Stimulated activated CD4-positive, alpha-beta T cell treated with anti-CD3 and anti-CD28 coated beads, Interleukin-1b, Interleukin-23, amount 100 ng/mL, for 24 hours (primary cell): ENCODE data around the gene KLHDC8A.

Experiments
- DNase-seq, 4 experiments: peaks; one replicate each; pipeline ENCODE4 v3.0.0-alpha.2; 2020; ENCODE audit warnings: low read depth in 4 of 4, low spot score in 1 of 4

Gene KLHDC8A

DNA sequence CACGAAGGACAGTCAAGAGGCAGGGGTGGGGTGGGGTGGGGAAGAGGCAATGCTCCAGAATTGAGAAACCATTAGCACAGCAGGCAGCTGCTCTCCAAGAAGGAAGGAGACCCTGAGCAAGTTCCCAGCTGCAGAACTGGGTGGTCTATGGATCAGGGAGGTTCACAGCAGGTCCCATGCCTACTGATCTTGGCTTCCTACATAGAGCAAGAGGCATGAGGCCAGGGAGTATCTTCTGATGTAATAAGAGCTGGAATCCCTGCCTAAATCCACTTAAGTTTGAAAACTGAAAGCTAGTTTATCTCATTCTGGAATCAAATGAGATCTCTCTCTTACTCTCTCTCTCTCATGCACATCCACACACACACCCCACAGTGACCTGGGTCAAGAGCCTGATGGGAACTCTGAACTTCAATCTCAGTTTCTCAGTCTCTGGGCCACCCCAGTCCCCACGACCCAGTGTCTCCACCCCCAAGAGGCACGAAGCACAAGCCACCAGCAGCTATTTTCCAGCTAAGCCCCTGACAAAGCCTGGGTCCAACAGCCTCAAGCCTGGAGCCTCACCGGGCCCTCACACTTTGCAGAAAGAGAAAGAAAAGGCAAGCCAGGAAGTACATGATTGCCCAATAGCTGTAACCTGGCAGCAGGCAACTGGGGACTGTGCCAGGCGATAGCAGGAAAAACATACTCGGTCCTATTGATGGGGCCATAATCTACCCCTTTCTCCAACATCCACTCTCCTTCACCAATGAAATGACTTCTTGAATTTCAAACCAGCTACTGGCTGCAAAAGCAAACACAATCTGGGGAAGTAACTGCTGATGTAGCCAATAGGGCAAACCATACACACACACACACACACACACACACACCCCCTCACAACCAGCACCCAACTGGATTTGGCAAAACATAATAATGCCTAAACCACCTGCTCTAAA, 37.4 kb downstream of the KLHDC8A start:
- DNase-seq, result no peak

DNA sequence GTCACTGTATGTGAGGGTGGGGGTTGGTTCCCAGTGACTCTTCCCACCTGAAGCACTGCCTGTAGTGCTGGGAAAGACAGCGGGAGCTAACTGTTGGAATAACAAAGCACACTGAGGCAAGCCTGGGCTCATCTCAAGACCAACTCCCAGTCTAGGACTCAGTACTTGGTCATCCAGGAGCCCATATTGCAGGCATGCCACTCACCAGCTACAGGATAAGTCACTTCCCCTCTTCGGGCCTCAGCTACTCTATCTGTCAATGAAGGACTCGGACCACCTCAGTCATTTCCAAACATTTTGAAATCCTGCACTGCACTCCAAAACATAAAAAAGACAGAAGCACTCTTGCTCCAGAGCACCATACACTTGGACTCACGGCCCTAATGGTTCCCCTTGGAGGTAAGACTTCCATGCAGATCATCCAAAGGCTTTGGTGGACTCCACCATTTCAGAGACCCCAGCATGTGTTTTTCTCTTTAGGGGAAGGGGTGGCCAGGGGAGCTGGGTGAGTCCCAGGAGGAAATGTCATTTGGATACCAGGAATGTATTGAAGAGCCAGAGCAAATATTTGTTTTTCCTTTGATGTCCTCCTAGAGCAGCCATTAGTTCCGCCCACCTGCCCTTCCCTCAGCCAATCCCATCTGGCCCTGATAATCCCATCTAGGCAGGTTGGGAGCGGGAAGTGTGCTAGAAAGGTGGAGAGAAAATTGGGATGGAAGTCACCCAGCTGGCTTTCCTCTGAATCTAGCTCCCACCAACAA, 38.3 kb downstream of the KLHDC8A start:
- DNase-seq, result no peak

DNA sequence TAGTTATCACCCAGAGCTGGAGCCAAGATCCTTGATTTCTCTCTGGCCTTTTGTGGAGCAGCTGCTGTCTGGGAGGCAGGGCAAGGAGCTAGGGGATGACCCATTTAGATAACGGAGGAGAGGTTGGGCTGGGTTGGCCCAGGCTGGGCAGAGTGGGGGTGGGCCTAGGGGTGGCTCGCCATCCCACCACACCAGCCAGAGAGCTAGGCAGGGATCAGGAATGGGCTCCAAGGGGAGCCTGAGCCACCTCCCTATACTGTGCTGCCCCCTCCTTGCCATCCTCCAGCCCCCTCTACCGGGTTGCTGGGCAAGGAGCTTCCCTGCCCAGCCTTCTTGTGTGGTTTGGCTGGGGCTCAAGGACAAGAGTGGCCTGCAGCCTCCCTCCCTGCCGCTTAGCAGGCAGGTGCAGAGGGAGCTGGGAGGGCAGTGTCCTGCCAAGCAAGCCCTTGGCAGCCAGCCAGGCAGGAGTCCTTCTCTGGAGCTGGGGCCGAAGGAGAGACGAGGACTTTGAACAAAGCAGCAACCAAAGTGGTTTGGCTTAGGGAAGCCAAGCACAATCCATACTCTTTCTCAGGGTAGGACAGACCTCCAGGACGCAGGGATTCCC, 39.3 kb downstream of the KLHDC8A start:
- DNase-seq, result no peak

DNA sequence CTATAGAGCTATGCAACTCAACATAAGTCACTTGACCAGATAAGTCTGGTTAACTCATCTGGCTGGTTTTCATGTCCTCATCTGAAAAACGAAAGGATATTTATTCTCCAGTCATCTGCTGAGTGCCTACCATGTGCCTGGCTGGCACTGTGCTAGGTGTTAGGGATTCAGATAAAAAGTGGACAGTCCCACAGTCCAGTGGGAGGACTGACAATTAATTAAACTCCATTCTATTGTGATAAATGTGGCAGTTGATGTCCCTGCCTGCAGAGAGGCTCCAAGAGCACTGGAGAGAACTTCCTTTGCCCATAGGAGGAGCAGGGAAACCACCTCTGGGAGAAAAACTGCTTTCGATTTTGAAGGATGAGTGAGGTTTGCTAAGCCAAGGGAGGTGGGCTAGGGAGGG, 40.6 kb downstream of the KLHDC8A start:
- DNase-seq, result no peak

DNA sequence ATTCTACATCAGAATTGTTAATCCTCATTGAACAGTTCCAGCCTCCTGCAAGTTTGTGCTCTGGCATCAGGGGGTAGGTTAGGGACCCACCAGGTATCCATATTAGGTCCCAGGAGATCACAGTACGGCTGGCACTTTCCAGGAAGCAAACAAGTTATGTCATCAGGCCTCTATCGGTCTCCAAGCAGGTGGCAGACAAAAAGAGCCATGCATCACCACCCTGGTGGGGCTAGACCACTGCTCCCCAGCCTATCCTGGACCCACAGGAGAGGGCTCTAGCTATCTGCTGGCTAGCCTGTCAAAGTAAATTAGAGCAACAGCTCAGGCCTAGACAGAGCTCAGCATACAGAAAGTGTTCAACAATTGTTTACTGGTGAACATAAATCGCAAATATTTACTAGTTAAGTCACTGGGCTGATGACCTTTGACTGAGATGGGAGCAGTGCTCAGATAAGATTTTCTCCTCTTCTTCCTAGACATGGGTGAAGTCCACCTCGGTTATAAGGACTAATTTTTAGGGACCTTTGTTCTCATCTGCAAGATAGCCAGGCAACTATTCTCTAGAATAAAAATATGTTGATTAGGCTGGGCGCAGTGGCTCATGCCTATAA, 41.6 kb downstream of the KLHDC8A start:
- no peak for DNase-seq

DNA sequence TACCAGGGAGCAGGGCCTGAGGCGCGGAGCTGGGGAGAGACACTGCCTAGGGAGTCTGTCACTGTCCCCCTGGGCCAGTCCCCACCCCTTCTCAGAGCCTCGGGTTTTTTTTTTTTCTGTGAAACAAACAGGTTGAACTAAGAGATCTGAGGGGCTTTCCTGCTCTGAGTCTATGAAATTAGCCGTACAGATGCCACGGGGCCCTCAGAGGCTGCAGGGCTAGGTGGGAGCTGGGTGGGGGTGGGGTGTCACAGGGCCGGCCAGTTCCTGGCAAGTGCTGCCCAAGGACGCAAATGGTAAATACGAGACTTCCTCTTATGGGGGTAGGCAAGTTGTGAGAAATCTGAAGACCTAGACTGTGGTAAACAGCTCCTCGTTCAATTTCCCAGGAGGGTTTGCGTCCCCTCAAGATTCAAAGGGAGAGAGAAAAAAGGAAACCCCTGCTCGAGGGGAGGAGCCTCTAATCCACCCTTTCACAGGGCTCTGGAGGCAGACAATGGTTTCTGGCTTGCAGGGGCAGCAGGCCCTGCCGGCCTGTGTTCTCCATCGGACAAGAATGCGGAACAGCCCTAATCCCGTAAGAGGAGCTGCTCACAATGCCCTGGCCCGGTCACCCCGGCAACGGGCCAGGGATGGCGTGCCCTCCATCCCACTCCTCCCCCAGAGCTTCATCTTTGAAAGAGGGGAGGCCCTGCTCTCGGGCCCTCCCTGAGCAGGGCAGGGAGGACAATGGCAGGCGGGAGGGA, 43.0 kb downstream of the KLHDC8A start:
- DNase-seq, result peak in 1 of 4 experiments; percentile 31

DNA sequence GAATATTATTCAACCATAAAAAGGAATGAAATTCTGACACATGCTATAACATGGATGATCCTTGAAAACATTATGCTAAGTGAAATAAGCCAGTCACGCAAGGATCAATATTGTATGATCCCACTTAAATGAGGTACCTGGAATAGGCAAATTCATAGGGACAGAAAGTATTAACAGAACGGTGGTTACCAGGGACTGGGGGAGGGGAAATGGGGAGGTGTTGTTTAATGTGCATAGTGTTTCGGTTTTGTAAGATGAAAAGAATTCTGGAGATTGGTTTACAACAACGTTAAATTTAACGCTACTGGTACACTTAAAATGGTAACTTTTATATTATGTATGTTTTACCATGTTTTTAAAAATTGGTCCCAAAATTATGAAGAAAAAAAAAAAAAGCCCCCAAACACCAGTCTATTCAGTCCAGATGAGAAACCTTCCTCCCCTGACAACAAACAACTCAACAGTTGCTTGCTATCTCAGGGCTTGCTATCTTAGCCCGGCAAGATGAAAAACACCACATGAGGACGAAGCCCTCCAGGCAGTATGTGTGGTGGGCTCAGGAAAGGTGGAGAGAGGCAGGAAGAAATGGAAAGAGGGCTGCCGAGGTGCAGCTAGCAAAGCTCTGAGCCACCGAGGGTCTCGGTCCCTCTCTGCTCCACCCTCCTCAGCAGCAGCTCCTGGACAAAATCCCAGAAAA, 43.7 kb downstream of the KLHDC8A start:
- DNase-seq, result no peak

DNA sequence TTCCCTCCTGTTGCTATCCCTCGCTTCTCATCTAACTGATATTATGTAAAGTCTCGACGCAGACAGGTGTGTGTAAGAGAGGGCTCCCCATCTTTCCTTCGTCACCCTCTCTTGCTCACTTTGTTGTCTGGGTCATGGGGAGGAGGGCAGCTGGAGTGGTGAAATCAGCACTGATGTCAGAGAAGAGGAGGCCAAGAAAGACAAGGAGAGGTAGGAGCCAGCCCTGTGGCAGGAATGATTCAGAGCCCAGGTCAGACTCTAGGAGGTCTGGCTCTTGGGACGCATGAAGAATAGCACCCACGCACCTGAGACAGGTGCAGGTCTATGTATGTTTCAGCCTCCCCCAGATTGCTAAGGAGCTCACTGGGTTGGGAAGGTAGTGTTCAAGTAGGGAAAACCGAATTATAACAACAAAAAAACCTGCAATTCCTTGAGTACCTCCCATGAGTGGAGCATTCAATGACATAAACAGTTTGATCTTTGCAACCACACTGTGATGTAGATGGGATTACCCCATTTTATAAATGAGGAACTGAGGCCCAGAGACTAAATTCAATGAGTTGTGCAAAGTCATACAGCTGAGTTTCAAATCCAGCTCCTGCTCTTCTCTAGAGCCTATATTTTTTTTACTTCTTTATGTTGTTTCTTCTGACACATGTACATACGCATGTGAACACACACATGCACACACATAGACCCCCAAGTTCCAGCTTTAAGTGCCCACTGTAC, 45.6 kb downstream of the KLHDC8A start:
- DNase-seq, result no peak

DNA sequence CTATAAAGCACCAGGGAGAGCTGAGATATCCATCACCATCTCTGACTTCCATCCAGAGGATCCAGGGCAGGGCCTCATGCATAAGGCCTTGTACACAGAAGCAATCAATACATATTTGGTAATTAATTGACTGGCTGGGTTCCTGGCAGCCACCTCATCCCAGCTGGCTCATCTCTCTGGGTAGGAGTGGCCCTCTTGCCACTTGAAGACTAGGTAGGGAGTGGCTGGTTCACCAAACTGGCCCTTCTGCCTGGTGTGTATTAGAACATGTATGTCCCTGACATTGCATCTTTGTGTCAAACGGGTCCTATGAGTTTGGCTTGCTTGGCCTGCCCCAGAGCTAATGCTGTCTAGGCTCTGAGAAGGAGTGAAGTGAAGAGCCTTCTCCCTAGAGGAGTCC, 47.0 kb downstream of the KLHDC8A start:
- no peak for DNase-seq

DNA sequence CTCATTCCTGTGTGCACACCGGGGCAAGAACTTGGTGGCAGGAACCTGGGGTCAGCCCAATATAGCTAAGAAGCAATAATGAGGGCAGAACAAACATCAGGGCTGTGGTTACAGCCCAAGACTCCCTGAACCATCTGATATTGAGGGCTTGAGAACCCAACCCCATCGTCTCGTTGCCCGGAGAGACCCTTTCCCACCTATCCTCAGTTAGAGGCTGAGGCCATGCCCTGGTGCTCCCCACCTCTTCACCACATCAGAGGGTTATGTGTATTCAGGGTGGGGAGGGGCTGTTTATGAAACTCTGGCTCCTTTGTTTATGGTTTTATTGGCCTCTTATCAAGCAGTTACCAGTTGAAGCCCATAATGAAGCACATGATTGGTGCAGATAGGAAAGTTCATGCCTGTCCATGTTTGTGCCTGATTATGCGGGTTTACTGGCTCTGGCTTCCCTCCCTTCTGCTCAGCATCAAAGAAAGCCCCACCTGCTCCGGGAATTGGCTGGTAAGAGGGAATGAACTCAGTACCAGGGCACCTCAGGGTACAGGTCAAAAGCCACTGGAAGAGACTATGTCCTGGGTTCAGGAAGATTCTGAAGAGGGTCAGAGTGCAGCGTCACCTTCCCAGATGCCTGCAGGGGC, 49.7 kb downstream of the KLHDC8A start:
- no peak for DNase-seq

DNA sequence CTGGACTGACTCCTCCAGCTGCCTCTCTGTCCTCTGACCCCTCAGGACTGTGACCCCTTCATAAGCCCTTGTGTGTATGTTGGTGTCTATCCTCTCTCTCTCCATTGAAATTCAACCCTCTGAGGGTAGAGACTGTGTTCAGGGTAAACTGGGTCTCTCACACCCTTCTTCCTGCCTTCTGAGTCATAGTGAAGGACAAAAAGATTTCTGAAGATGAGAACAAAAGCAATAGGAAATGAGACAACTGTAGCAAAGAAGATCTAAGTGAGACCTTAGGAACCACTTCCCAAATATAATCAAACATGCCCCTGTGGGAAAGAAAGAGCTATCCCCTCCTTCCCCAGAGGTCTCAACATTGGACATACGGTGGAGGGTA, 52.0 kb downstream of the KLHDC8A start:
- DNase-seq, result no peak

DNA sequence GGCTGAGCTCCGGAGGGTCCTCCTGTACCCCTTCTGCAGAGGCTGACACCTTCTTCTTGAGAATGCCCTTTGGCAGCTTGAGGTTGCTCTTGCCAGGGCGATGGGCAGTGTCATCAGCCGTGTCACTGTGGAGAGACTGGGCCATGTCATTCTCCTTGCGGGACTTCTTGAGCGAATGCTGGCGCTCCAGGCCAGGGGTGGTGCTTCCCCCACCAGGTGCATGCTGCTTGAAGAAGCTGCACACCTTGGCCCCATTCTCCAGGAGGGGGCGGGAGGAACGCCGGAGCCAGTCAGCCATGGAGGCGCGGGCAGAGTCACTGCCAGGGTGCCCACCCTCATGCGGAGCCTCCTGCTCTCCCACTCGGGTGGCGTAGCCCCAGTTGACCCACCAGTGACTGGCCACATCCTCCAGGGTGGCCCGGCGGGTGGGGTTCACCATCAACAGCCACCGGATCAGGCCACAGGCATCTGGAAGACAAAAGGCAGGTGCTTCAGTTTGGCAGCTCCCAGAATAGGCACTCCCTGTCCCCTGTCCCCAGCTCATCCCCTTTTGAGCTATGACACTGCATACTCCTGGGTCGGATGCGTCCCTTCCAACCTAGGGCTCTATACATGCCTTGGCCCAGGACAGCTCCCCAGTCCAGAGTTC, 52.6 kb downstream of the KLHDC8A start:
- no peak for DNase-seq

DNA sequence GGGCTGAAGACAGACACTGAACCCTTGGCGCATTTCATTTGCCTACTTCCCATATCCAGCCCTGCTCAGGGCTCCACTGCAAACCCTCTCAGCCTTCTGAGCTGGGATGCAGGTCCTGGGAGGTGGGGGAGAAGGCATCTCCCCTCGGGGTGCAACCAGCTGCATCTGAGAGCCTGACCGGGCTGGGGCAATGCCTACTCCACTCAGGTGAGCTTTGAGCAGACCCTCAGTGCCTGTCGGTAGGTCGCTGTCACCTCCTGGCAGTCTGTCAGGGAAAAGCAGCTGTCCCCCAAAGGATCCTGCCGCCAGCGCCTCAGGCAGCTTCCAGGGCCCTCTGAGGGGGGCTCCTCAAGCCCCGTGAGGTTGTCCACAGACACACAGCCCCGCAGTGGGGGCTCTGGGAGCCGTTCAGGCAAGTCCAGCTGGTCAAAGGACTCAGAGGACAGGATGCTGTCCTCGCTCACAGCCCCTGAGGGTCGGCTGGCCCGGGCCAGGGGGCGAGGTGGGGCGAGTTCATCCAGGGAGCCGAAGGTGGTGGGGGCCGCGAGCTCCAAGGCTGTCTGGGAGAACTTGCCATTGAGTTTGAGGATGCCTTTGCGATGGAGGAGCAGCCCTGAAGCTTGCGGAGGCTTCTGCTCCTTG, 53.4 kb downstream of the KLHDC8A start:
- DNase-seq, result no peak

DNA sequence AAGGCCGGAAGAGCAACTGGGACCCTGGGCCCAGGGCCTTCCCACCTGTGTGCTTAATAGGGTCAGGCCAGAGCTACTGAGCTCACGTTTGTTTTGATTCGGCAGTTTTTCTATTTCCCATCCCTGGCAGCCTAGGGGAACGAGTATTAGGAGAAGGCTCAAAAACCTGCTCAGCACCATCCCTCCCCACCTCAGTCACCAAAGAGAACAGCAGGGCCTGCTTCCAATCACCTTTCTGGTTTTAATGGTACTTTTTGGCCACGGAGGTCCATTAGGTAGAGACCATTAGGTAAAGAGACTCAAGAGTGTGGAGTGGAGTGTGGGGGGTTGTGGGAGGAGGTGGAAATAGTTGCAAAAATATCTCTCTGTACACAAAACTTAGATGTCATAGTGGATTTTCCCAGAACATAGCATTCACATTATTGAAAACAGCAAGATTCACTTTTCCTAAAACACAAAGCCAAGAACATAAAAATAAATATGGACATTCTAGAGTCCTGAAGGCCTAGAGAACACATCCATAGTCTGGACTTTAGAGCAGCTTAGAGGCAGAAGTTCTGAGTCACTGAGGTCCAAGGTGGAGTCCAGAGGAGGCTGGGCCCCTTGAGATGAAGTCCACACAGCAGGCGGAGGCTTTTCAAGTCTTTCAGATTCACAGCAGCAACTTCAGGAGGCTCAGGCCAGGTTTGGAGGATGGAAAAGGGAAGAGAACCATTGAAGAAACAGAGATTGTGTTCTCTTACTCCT, 54.7 kb downstream of the KLHDC8A start:
- no peak for DNase-seq

DNA sequence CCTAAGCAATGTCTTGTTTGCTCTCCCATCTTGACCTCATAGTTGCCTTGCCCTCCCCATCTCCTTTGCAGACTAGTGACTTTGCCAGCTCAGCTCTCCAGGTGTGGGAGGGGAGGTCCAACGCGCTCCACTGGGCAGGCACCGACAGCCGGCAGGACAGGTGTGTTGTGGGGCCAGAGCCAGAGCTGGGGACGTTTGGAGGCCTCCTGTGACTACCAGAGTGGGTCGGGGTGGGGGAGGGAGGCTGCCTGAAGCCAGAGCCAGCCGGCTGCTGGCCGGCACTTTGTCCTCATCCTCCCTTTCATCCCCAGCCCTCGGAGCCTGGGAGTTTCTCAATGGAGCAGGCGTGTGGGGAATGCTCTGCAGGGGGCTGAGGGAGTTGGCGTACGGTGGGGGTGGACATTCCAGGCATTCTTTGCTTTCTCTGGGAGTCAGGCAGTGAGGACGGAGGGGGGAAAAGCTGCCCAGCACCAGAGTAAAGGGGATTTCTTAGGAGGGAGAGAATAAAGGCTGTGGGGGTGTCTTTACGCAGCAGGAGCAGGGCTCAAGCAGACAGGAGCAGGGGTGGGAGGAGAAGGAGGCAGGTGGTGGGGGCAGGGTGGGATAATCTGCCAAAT, 55.4 kb downstream of the KLHDC8A start:
- no peak for DNase-seq

DNA sequence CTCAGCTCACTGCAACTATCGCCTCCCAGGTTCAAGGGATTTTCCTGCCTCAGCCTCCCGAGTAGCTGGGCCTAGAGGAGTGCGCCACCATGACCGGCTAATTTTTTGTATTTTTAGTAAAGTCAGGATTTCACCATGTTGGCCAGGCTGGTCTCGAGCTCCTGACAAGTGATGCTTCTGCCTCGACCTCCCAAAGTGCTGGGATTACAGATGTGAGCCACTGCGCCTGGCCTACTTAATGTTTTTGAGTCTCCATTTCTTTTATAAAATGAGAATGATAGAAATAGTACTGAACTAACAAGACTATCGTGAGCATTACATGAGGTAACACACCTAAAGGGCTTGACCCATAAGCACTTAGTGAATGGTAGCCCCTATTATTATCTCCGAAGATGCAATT, 56.6 kb downstream of the KLHDC8A start:
- no peak for DNase-seq
